GM19023 (cell line): ENCODE data around the gene FAM156B.
A peak's percentile ranks its signal among the peaks of the same experiment; 100 is the strongest.
"Not testable (repeated sequence)": the region's sequence is repeated elsewhere in the genome, so short reads cannot be mapped to it uniquely, and the experiment has no call there.

ENCODE experiments used
- ATAC-seq: cut with Tn5 transposase; IDR thresholded peaks from one replicate; pipeline ENCODE4 v1.9.1; 2021; ENCODE audit warnings: mild to moderate bottlenecking, moderate library complexity; ENCODE audit not compliant: unreplicated experiment

Gene FAM156B

GRCh38 chrX:52896855-52897709 is at the start of gene FAM156B:
Gene FAM156B, plus strand, starts transcription at chrX:52897330. Its CDS starts 9,896 bp downstream, at chrX:52907226.
- ATAC-seq = peak; percentile 84

- ATAC-seq = no peak
Measured at GRCh38 chrX:52852110-52852860, 44.8 kb upstream of the FAM156B start.

DNA sequence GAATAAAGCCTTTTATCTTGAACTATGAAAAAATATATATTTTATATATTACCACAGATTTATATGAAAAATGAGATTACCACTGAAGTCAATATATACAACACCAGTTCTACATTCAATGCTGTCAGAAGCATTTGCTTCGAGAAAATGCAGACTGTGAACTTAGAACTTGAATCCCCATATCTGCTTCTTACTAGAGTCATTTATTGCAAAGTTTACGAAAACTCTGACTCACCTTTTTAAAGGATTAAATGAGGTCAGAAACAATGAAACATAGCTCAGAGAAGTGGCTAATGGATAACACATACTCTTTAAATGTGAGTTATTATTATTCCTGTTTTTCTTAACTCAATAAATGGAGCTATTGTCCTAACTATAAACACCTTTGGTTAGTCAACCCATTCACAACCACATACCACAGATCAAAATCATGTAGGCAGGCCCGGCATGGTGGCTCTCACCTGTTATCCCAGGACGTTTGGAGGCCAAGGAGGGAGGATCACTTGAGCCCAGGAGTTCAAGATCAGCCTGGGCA is 40.1 kb upstream of the FAM156B start:
- ATAC-seq = not testable (repeated sequence)

GRCh38 chrX:52865343-52865998 is 31.7 kb upstream of the FAM156B start:
- ATAC-seq = no peak

GRCh38 chrX:52867610-52868348 is 29.4 kb upstream of the FAM156B start, which contains the start of gene XAGE3:
Gene XAGE3, minus strand, starts transcription at chrX:52868083. Its CDS starts 950 bp downstream, at chrX:52867133.
- ATAC-seq = no peak

DNA sequence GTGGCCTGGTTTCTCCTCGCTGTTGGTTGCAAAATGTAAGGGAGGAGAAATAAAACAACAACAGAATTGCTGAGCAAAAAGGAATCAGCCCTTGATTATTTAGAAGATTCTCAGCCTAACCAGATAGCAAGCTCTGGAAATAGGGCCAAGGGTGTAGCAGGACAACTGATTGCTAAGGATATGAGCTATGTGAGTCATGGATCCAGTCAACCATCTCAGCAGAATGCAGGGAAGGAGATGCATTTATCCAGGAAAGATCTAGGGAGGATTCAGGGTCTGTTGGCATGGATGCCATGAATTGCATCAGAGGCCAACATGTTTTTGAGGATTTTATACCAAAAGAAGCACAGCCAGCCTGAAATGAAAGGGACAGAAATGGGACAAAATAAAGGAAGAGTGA is 27.1 kb upstream of the FAM156B start:
- no peak for ATAC-seq

DNA sequence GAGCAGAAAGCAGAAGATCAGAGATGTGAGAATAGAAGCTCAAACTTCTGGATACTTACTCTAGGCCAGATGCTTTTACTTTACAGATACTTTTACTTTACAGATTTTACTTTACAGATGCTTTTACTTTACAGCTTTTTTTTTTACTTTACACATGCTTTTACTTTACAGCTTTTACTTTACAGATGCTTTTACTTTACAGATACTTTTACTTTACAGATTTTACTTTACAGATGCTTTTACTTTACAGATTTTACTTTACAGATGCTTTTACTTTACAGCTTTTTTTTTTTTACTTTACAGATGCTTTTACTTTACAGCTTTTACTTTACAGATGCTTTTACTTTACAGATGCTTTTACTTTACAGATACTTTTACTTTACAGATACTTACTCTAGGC is 23.3 kb upstream of the FAM156B start:
- not testable (repeated sequence) for ATAC-seq

- ATAC-seq = no peak
Measured at GRCh38 chrX:52874661-52875060, 22.5 kb upstream of the FAM156B start.

GRCh38 chrX:52875436-52875835 is 21.7 kb upstream of the FAM156B start:
- not testable (repeated sequence) for ATAC-seq

DNA sequence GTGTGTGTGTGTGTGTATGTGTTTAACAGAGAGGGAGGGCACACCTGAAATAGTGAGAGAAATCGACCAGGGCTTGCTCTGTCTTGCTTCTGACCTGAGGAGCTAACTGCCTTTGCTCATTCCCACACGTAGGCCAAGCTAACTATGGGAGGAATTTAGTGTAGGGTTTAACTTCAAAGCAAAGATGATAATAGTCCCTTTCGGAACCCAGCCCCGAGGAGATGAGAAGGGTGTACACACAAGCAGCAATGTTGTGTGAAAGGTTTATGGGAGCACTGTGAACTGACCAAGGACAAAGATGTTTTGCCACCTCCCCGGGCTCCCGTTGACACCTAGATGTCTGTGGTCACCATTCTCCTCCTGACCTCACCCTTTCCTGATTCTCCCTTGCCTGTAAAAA is 20.7 kb upstream of the FAM156B start:
- ATAC-seq = not testable (repeated sequence)

DNA sequence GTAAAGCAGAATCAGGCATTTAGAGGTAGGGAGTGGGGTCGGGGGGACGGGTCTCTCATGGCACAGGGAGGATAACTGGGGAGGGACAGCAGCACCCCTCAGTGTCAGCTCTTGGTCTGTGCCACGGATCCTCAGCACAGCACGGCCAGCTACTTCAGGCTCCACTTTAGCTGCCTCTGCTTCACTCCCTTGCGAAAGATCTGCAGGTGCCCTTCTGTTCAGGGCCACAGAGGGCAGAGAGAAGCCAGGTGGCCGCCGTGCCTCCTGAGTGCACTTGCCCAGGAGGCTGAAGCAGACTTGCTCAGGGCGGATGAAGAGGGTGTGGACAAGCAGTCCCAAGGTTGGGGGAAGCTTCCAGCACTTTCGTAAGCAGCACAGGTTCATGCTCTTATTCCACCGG is 9.7 kb upstream of the FAM156B start:
- ATAC-seq = not testable (repeated sequence)

DNA sequence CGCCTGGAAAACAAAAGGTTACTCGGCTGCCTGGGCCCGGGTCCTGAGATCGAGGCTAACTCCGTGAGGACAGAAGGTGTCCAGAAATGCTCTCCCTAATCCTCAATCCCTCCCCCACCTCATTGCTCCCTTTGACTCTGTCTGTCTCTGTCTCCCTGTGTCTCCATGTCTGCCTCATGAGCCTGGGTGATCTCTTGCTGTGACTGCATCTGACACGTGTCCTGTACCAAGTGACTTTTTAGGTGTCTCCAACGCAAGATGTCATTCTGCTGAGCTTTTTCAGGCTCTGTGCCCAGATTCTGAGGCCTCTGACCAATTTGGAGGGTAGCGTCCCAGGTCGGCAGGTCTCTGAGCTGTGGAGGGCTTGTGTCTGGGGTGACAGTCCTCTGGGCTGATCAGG is 9.0 kb upstream of the FAM156B start:
- ATAC-seq = not testable (repeated sequence)

- ATAC-seq = peak; percentile 22
Measured at GRCh38 chrX:52896438-52896837, 692 bp upstream of the FAM156B start.

DNA sequence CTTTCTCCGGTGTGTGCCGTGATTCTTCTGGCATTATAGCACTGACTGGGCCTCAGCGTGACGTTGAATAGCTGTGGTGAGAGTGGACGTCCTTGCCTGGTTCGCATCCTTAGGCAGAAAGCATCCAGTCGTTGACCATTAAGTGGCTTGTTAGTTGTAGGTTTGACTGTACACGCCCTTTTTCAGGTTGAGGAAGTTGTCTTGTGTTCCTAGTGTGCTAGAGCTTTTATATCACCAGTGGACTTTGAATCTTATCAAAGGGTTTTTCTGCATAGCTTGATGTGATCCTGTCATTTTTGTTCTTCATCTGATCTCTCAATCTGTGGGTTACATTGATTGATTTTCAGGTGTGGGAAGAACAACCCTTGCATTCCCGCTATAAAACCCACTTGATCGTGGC is 8.4 kb downstream of the FAM156B start:
- ATAC-seq = not testable (repeated sequence)

GRCh38 chrX:52906072-52906471 is 8.9 kb downstream of the FAM156B start:
- ATAC-seq = not testable (repeated sequence)

GRCh38 chrX:52907137-52907536 is 10.0 kb downstream of the FAM156B start:
- ATAC-seq = not testable (repeated sequence)

- not testable (repeated sequence) for ATAC-seq
Measured at GRCh38 chrX:52907900-52908299, 10.8 kb downstream of the FAM156B start.

GRCh38 chrX:52909313-52909969 is 12.3 kb downstream of the FAM156B start:
- not testable (repeated sequence) for ATAC-seq

DNA sequence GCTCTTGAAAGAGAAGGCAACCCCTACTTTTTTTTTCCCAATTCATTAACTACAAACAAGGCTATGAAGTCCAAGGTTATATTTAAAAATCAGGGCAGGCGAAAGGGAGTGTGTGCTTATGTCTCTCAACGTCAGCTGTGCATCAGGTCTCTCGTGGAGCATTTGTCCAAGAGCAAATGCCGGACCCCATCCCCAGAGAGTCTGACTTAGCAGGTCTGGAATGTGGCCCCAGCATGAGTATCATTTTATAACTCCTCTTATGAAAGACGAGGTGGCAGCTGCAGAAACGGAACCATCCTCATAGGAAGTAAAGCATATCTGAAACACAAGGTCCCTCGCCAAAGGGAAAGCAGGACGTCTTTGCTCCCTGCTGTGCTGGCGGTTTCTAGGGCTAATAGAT is 16.6 kb downstream of the FAM156B start:
- ATAC-seq = not testable (repeated sequence)

DNA sequence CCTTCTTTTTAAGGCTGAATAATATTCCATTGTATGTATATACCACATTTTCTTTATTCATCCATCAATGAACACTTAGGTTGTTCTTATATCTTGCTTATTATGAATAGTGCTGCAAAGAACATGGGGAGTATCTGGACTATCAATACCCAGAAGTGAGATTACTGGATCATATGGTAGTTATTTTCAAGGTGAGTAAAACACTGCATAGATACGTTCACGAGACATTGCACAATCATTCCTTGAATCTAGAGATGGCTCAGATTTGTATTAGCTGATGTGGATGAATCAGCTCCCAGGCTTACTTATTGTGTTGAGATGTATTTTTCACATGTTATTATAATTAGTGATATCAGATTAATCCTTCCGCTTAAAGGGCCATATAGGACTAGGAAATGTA is 17.6 kb downstream of the FAM156B start:
- ATAC-seq = not testable (repeated sequence)
